ENCODE data around the gene MCFD2.

Gene MCFD2

DNA sequence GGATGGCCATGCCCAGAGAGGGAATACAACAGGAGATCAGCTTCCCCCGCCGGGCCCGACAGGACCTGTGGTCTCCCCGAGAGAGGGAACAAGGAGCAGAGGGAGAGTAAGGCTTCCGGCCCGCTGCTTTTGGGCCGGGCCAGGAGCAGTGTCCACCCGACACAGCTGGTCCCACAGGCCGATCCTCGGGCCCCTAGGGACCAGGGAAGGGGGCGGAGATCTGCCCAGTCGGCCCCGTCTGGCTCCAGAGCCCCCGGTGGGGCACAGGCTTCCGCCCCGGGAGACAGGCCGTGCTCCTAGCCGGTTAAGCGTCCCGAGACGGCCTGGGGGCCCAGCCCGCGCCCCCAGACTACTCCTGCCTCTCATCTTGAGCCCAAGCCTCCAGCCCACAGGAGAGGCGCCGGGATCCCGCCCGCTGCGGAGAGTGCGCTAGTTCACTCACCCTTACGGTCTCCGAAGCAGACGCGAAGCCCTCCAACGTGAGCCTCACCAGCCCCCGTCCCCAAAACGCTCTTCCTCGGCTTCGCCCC lies at the start of gene MCFD2:
MCFD2 (minus strand) TSS at position 526 of the 530 bp plus-strand sequence. CDS start 6,635 bp downstream, outside the sequence.
- peak within 1 kb of the TSS; percentile 80 for H3K27ac ChIP-seq
- no peak for DNase-seq (ENCODE audit: low read depth, low spot score)

DNA sequence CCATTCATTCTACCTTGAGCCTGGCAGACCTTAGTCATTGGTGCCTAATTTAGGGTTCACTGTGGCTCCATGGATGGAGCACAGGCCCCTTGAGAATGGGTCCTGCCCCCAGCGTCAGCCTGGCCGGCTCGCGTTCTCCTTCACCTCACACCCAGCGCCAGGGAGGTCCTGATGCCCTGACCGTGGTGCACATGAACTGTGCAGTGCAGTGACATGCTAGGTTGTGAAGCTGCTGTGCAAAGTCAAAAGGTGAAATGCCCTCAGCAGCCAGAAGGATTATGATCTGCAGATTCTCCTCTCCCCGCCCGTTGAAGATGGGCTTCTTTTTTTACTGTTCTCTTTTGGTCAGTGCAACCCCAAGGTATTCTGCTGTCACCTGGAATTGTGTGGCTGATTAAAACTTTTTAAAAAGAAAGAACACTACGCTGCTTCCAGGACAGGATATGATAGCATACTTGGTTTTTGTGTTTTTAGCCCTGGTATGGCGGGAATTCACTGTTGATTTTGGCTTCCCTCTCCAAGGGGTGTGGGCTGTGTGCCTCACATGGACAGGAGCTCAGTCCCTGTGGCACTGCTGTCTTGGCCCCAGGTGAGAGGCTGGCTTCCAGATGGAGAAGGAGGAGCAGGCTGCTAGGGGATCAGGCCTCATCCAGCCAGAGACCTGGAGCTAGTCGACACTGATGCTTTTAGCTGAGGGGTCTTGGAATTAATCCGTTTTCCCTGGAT lies 49.4 kb upstream of the MCFD2 start:
- no peak for DNase-seq (ENCODE audit: low read depth, low spot score)
- H3K27ac ChIP-seq, result peak overlapping the region; percentile 33

DNA sequence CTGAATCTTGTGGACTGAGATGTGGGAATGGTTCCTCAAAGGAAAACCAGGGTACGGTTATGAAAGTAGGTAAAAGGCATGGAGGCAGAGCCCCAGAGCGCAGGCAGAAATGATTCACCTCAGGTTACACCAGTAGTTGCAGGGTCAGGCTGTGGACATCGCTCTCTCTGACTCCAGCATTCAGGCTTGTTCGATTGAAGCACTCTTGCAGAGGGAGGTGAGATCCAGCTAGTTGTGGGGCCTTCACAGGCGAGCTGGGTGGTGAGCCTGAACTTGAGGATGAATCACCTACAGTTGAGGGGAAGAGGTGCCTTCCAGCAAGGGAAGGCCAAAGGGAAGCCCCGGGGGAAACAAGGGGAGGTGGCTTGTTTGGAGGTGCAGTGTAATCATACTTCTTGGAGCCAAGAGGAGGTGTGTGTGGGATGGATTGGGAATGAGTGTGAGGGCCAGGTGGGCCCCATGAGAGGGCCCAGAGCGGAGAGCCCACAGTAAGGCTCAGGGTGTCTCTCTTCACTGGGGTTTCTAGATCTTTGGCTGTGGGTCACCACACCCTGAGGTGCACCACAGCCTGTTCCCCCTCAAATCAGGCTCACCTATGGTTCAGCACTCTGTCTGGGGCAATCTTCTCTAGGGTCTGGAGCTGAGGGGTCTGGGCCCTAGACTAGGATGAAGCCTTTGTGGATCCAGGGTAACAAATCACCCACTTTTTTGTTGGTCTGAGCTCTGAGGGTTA lies 48.5 kb upstream of the MCFD2 start:
- H3K27ac ChIP-seq, result peak overlapping the region; percentile 33
- no peak for DNase-seq (ENCODE audit: low read depth, low spot score)

DNA sequence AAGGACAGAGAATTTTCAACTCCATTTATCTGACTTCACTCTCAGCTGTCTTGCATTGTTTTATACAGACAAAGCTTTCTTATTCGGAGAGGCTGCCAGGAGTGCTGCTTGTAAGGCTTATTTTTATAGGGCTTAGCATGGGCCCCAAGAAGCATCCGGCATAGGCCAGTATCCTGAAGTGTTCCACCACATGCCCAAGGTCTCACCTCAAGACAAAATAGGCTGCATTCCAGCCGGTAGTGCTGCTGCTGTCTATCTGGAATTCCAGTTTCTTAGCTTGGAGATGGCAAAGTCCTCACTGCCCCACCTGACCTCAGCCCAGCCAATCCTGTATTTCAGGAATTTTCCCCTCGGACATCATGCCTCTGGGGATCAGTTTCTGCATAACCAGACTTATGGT lies 47.6 kb upstream of the MCFD2 start:
- DNase-seq (ENCODE audit: low read depth, low spot score), result no peak
- no peak overlapping the region for H3K27ac ChIP-seq

DNA sequence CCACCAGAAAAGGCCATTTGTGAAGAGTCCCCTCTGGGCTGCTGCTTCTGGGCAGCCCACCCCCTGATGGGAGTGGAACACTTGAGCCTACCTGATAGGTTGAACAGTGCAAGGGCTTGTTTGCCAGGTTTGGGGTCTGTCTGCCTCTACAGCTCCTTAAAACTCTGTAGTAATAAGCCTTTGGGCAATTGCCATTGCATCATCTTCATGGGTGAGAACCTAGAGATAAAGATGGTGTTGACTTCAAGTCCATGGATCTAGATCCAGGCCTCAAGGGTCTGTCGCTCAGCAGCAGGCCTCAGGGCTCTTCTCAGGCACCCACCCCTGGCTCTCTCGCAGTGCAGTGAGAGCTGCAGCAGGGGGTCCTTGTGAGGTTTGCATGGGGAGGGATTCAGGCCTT lies 47.1 kb upstream of the MCFD2 start:
- no peak overlapping the region for H3K27ac ChIP-seq
- DNase-seq (ENCODE audit: low read depth, low spot score), result no peak

DNA sequence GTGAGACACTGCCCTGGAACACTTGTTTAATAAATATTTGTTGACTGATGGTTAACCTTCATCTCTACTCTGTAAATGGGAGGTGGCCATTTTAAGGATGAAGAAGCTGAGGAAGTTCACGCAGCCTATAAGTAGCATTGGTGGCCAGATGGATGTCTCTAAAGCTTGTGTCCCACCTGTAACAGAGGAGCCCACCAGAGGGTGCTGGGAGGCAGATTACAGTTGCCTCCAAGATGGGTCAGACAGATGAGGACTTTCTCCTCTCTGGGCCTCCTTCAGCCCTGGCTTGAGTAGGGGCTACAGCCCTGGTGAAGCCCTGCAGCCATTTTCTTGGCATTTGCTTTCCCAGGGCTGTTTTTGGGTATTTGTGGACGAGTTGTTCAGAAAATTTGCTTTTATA lies 45.0 kb upstream of the MCFD2 start:
- no peak overlapping the region for H3K27ac ChIP-seq
- DNase-seq (ENCODE audit: low read depth, low spot score), result no peak

DNA sequence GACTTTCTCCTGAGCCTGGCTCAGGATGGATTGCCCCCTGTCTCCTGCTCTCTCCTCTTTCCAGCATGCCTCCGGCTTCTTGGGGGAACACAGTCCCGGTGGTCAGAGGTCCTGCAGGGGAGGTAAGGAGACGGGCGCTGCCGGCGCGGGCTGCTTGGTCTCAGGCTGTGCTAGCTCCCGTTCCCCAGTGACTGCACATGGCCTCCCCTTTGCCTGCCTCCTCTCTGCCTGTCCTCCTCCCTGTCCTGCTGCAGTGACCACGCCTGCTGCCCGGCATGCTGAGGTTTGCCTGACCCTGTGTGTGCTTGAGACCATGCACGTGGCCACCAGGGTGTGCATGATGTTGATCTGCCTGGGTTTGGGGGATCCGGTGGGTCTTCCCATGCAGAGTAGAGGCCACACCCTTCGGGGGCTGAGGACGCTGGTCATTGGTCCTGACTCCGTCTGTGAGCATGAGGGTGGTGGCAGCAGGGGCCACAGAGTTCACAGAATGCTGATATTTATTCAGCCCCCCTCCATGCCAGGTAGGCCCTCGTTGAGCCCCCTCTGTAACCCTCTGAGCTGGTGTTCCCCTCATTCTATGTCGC lies 42.9 kb upstream of the MCFD2 start:
- DNase-seq (ENCODE audit: low read depth, low spot score), result no peak

DNA sequence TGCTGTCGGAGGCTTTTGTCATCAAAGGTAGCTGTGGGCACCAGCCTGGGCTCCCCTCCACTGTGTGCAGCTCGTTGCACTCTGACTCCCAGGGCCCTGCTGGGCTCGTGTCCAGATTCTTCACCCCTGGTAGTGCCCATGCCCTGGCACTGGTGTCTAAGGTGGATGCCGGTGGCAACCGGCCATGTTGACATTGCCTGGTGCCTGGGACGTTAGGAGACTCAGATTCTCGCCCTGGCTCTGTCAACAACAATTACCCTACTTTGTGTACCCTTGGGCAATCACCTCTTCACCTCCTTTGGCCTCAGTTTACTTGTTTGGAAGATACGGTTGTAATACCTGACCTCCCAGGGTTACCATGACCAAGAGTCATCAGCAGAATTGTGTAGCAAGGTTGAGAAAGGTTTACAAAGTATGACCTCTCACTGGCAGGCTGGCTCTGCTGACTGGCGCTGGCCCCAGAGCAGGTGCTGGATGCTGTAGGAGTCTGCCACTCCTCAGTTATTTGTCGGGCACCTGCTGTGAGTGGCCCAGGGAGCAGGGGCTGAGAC lies 41.5 kb upstream of the MCFD2 start:
- no peak for DNase-seq (ENCODE audit: low read depth, low spot score)
- no peak overlapping the region for H3K27ac ChIP-seq

More for the DNA sequence above, 42.9 kb upstream of the MCFD2 start:
- no peak overlapping the region for H3K27ac ChIP-seq

DNA sequence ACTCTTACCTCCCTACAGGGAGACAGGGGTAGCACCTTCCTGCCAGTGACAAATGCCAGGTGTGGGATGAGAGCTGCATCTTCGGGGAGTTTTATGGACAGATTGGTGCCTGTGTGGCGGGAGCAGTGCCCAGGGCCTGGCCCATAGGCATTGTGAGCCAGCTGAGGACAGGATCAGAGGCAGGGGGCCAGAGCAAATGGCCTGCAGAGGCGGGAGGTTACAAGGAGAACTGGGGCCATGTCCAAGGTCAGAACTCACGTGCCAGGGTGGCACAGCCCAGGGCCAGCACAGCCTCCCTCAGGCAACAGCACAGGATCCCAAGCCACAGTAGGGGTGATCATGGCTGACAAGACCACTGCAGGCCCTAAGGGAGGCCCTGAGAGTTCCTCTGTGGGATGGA lies 40.2 kb upstream of the MCFD2 start:
- no peak overlapping the region for H3K27ac ChIP-seq

DNA sequence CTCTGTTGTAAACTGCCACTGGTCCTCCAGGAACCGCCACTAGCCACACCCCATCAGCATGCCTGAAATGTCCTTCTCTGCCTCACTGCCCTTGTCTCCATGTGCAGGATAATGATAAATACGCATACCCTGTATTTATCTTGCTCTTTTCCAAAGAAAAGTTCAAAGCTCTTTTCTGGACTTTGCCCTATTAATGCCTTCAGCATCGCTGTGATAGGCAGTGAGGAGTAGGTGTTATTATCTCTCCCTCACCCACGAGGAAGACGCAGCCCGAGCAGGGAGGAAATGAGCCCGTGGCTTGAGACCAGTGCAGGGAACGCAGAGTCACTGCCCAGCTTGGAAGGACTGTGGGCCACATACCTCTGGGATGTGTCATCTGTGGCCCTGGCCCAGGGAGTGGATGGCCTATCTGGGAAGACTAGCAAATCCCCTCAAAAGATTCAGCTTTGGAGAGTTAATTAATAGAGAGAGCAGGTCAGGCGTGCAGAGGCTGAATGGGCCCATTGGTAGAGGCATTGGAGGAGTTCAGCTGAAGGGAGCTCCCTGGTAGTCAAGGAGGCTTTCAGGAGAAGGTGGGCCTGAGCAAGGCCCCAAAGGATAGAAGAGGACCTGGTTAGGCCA lies 39.5 kb upstream of the MCFD2 start:
- peak overlapping the region; percentile 10 for H3K27ac ChIP-seq
- no peak for DNase-seq (ENCODE audit: low read depth, low spot score)

More for the DNA sequence above, 40.2 kb upstream of the MCFD2 start:
- no peak for DNase-seq (ENCODE audit: low read depth, low spot score)

DNA sequence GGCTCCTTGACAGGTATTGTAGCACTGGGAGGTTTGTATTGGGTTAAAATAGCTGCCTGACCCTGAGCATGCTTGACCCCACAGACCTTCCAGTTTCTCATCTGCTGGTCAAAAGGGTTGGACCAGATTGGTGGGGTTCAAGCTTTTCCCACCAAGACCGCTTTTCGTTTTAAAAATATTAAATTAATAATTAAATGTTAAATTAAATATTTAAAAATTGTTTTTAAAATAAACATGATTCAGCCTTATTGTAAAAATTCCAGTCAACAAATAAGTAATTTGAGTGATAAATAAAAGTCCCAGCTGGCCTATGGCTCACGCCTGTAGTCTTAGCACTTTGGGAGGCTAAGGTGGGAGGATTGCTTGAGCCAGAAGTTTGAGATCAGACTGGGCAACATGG lies 36.6 kb upstream of the MCFD2 start:
- DNase-seq (ENCODE audit: low read depth, low spot score), result no peak
- no peak overlapping the region for H3K27ac ChIP-seq

DNA sequence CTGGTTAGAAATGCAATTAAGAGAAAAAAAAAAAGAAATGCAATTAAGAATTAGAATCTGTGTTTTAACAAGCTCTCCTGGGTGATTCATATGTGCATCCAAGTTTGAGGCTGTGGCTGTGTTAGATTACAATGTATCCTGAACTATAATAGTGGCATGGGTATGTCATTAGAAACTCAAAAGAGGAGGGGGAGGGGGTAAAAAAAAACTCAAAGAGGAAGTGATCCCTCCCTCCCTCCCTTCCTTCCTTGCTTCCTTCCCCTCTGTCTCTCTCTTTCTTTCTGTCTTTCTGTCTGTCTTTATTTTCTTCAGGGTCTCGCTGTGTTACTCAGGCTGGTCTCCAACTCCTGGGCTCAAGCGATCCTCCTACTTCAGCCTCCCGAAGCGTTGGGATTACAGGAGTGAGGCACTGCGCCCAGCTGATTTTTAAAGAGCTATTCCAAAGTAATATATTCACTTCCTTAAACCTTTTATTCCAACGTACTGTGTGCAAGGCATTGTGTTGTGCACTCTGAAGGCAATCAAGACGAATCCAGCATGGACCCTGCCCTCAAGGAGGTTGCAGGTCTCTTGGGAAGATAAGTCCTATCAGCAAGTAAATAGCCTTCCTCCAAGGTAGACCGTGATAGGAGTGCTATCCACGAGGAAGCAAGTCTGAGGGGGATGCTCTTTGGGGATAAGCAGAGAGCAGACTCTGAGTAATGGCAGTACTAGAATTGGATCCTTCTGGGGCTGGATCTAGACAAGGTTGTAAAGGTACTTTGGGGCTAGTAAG lies 35.9 kb upstream of the MCFD2 start:
- no peak overlapping the region for H3K27ac ChIP-seq
- DNase-seq (ENCODE audit: low read depth, low spot score), result no peak

DNA sequence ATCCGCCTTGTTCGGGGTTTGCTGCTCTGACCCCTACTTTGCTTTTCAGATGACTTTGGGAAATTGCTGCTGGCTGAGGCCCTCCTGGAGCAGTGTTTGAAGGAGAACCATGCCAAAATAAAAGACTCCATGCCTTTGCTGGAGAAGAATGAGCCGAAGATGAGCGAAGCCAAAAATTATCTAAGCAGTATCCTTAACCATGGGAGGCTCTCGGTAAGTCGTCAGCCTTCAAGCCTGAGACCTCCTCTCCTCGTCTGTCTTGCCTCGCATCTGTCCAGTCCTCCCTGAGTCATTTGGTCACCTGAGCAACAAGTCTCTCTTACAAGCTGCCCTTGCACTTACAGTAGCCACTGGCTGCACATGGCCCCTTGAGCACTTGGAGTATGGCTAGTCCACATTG lies 34.7 kb upstream of the MCFD2 start:
- no peak for DNase-seq (ENCODE audit: low read depth, low spot score)
- no peak overlapping the region for H3K27ac ChIP-seq

DNA sequence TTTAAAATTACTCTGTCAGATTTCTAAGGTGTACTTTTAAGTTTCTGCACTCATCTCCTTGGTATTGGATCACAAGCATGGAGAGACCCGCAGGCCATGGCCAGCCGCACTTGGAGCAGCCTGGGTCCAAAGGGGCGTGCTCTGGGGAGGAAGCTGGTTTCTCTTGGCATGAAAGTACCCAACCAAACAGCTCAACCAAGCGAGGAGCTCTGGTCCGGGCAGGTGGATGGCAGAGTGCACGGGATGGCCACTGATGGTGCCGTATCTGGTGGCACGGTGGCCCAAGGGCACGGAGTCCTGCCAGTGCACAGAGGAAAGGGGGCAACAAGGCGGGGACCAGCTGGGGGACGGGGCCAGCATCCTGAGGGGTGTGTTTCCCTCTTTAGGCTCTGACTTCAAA lies 32.2 kb upstream of the MCFD2 start:
- DNase-seq (ENCODE audit: low read depth, low spot score), result no peak
- no peak overlapping the region for H3K27ac ChIP-seq

DNA sequence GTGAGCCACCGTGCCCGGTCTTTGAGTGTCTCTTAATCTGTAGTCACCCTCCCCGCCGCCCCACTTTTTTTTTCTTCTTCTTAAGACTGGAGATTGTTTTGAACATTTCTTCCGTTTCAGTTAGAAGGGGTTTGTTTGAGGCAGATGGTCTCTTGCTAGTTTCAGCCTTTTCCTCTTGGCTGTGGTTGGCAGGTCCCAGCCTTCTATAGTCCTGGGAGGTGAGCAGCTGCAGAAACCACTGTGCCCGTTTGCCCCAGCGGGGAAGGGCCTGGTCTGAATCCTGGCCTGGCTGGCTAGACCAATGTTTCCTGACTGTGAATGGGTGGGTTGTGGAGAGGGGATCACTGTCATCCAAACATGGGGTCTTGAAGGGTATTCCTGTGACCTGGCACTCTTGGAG lies 30.1 kb upstream of the MCFD2 start:
- no peak for DNase-seq (ENCODE audit: low read depth, low spot score)
- no peak overlapping the region for H3K27ac ChIP-seq

DNA sequence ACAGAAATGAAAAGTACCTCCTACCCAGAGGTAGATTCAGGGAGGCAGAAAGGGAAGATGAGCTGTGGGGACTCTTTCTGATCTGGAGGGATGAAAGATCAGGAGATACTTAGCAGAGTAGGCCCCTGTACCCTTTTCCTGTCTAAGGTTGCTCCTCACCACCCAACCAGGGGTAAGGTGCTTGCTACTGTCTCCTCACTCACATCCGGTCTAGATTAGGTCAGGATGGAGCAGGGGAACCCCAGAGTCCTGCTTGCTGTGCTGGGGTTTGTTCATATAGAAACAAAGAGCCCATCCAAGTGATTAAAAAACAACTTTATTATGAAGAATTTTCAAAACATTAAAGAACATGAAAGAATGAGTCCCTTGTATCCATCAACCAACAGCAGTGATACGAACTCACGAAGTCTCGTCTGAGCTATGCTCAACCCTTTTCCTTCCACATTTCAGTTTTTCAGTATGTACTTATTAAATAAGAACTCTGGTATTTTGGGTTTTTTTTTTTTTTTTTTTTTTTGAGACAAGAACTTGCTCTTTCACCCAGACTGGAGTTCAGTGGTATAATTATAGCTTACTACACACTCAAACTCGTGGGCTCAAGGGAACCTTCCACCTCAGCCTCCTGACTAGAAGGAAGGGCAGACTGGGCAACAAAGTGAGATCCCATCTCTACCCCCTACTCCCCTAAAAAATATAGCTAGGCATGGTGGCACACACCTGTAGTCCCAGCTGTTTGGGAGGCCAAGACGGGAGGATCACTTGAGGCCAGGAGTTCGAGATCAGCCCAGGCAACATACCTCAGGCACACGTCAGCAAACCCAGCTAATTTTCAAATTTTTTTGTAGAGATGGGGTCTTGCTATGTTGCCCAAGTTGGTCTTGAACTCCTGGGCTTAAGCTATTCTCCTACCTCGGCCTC lies 28.5 kb upstream of the MCFD2 start:
- H3K27ac ChIP-seq, result no peak overlapping the region
- no peak for DNase-seq (ENCODE audit: low read depth, low spot score)

DNA sequence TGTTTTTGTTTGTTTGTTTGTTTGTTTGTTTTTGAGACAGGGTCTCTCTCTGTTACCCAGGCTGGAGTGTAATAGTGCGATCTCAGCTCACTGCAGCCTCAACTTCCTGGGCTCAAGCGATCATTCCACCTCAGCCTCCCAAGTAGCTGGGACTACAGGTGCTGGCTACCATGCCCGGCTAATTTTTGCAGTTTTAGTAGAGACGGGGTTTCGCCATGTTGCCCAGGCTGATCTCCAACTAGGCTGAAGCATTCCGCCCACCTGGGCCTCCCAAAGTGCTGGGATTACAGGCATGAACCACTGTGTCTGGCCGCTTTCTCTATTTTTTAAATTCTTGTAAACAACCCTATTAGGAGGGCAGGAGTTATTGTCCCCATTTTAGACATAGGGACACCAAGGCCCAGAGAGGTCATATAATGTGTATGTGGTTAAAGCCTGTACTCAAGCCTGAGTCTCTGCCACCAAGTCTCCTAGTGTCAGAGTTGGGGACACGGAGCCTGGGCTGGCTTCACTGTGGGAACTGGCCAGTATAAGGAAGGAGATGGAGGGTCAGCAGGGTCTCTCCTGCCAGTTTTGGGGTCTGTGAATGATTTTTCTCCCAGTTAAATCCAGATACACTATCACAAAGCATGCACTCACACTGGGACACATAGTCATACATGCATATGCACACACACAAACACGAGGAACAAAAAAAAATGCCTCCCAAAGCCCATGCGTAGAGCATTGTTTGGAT lies 27.5 kb upstream of the MCFD2 start:
- H3K27ac ChIP-seq, result no peak overlapping the region

DNA sequence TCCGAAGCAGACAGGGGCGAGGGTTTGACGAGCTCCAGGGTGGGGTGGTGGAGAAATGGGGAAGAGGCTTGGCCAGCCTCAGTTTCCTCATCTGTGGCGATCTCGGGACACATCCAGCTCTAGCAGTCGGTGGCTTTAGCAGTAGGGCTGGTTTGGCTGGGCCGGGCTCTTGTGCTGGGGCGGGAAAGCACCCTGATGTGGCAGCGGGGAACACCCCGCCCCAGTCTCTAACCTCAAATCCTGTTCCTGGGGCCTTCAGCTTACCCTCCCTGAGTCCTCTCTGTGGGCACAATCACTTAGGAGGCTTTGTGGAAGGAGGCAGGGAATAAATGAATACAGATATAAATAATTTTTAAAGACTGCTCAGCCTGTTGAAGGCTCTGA lies 26.5 kb upstream of the MCFD2 start:
- peak overlapping the region; percentile 88 for H3K27ac ChIP-seq
- no peak for DNase-seq (ENCODE audit: low read depth, low spot score)

More for the DNA sequence above, 27.5 kb upstream of the MCFD2 start:
- DNase-seq (ENCODE audit: low read depth, low spot score), result no peak
